Transverse colon (tissue), 4 donors: ENCODE results near the gene BHLHE23. TPM values are rescaled to one million over a fixed set of nuclear protein-coding genes. Genes with fewer than 3 reads are reported as not detected.

ENCODE experiments used
- DNase-seq: peaks from one replicate; pipeline ENCODE4 v3.0.0-alpha.2; 2019
- H3K27ac ChIP-seq, 4 donors: fragments of 200-600 bp; sonication (generic); 2 replicates each; pipeline ENCODE4 v1.5.1; 2016 to 2018; ENCODE audit warnings: inconsistent platforms in 4 of 4
- H3K27me3 ChIP-seq: fragments of 200-600 bp; sonication (generic); 2 replicates; pipeline ENCODE4 v1.5.1; 2017; ENCODE audit warnings: inconsistent platforms
- H3K36me3 ChIP-seq, 4 donors: fragments of 200-600 bp; sonication (generic); 2 replicates each; pipeline ENCODE4 v1.5.1; 2017 to 2019; ENCODE audit warnings: inconsistent platforms in 4 of 4
- H3K4me1 ChIP-seq, 4 donors: fragments of 200-600 bp; sonication (generic); 2 replicates each; pipeline ENCODE4 v1.5.1; 2017 to 2020; ENCODE audit warnings: inconsistent platforms in 4 of 4
- H3K4me3 ChIP-seq, 4 donors: fragments of 200-600 bp; sonication (generic); 1 replicate in 1 of 4; 2 replicates in 3 of 4; pipeline versions ENCODE4 v1.5.1 to v1.6.1; 2017 to 2019; ENCODE audit warnings: inconsistent platforms in 4 of 4
- H3K9me3 ChIP-seq, 2 donors: fragments of 200-600 bp; sonication (generic); 2 replicates each; pipeline ENCODE4 v1.5.1; 2017 to 2019; ENCODE audit warnings: inconsistent platforms in 2 of 2
- CTCF ChIP-seq, 5 experiments: fragments of 200-600 bp in 3 of 5; fragments of 450-650 bp in 2 of 5; sonication (generic) in 3 of 5; IDR thresholded peaks; 1 replicate in 2 of 5; 2 replicates in 3 of 5; pipeline ENCODE4 v1.5.1; 2016 to 2017; ENCODE audit warnings: antibody characterized with exemption in 5 of 5, inconsistent platforms in 3 of 5, mild to moderate bottlenecking in 2 of 5, moderate library complexity in 1 of 5
- EP300 ChIP-seq: sonication (generic); formaldehyde crosslinking; IDR thresholded peaks from one replicate; pipeline ENCODE4 v1.6.1; 2017; ENCODE audit warnings: antibody characterized with exemption, low read depth
- POLR2A ChIP-seq: fragments of 450-650 bp; IDR thresholded peaks from one replicate; pipeline ENCODE4 v1.6.1; 2016; ENCODE audit warnings: antibody characterized with exemption, mild to moderate bottlenecking, moderate library complexity
- POLR2AphosphoS5 ChIP-seq, 3 donors: sonication (generic); formaldehyde crosslinking; IDR thresholded peaks; one replicate each; pipeline ENCODE4 v1.6.1; 2016; ENCODE audit warnings: antibody characterized with exemption in 3 of 3
- WGBS, 2 donors: methylation state at CpG; one replicate each; pipeline ENCODE4 v1.1.5; 2018; ENCODE audit warnings: low coverage in 1 of 2; 5-methylcytosine and 5-hydroxymethylcytosine counted together
- in situ Hi-C, 4 donors: fragments of 200-750 bp; cut with MboI; loops; one replicate each; pipeline versions ENCODE4 v1.15.0 to v1.15.1; 2017; ENCODE audit warnings: low sequenced_read_pairs in 3 of 4, low pct_ligation_motif_present in 1 of 4, low pct_unique_long_range_greater_than_20kb in 1 of 4
- intact Hi-C: fragments of 100-400 bp; cut with DNase I; formaldehyde crosslinking; loops from one replicate; pipeline ENCODE4 v1.15.1; 2023; ENCODE audit warnings: low total_unique reads
- total RNA-seq, 4 donors: library from RNA; depleted of rRNA; stranded (reverse); fragments of >200 nt; gene quantifications; one replicate each; pipeline ENCODE4 v1.1.0, GENCODE V29; 2016

The BHLHE23 gene
- total RNA-seq, 4 donors from 2014 or later: not detected

GRCh38 chr20:63047946-63048345 is 41.2 kb upstream of the BHLHE23 start:
- Histone ChIP-seq H3K36me3 (no peaks in the 10 kb centered on the region), H3K4me1 (no peaks in the 10 kb centered on the region), H3K27ac (no peak overlapping the region), H3K4me3 (no peak overlapping the region), H3K27me3 (peaks cover 25% of the 10 kb centered on the region), H3K9me3 (no peaks in the 10 kb centered on the region)
- intact Hi-C loops (no loop called here), in situ Hi-C loops (no loop called here)
- WGBS, 2 donors: 84 to 96% methylated on average over 7 to 10 of the region's 10 CpGs
- no peak for DNase-seq
- TF ChIP-seq POLR2A: no peak
- TF ChIP-seq EP300: no peak
- no peak for TF ChIP-seq POLR2AphosphoS5 (IDR thresholded peaks at IDR 0.05)
- no peak for TF ChIP-seq CTCF (IDR thresholded peaks at IDR 0.05)

GRCh38 chr20:63047267-63047666 is 40.5 kb upstream of the BHLHE23 start:
- no peak overlapping the region for H3K4me3 ChIP-seq
- no peaks in the 10 kb centered on the region for H3K9me3 ChIP-seq
- no peak for TF ChIP-seq EP300
- TF ChIP-seq POLR2AphosphoS5 (IDR thresholded peaks at IDR 0.05): no peak
- TF ChIP-seq CTCF (IDR thresholded peaks at IDR 0.05): no peak
- no peak for TF ChIP-seq POLR2A
- H3K36me3 ChIP-seq: no peaks in the 10 kb centered on the region
- WGBS, 2 donors: 86 to 89% methylated on average over 4 to 10 of the region's 10 CpGs
- peaks cover 27% of the 10 kb centered on the region for H3K27me3 ChIP-seq
- intact Hi-C loops: no loop called here
- no peak overlapping the region for H3K27ac ChIP-seq
- in situ Hi-C loops: no loop called here
- DNase-seq: no peak
- no peaks in the 10 kb centered on the region for H3K4me1 ChIP-seq

DNA sequence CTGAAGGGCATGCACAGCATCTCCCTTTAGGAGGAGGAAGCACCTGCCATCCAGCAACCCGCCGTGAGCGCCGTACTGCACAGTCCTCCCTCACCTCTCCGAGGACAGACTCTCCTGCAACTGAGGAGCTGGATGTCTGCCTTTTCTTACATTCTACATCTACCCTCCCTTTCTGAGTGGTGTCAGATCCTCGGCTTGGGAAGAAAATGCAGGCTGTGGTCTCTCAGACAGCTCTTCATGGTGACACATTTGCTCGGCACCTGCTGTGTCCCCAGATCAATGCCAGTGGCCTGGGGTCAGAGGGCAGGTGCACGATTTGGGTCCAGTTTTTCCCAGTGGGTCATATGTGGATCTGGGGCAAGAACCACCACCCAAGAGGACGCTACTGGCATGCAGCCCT is 40.1 kb upstream of the BHLHE23 start:
- Histone ChIP-seq H3K9me3 (no peaks in the 10 kb centered on the region), H3K27ac (no peak overlapping the region), H3K4me1 (no peaks in the 10 kb centered on the region), H3K4me3 (no peak overlapping the region), H3K36me3 (no peaks in the 10 kb centered on the region), H3K27me3 (peaks cover 28% of the 10 kb centered on the region)
- DNase-seq: no peak
- intact Hi-C loops: no loop called here
- TF ChIP-seq CTCF (IDR thresholded peaks at IDR 0.05) (no peak), POLR2AphosphoS5 (IDR thresholded peaks at IDR 0.05) (no peak), POLR2A (no peak), EP300 (no peak)
- in situ Hi-C loops: no loop called here
- 73% methylated on average over 8 to 9 of the region's 9 CpGs for WGBS, 2 donors

DNA sequence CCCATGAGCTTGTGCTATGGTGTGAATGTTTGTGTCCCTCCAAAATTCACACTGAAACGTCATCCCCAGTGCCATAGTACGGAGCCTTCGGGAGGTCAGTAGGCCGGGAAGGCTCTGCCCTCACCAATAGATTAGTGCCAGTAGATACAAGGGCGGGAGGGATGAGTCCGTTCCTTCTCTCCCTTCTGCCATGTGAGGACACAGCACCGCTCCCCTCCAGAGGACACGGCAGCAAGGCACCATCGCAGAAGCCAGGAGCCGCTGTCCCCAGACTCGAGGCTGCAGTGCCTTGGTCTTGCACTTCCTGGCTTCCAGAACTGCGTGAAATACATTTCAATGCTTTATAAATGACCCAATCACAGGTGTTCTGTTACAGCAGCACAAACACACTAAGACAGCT is 39.2 kb upstream of the BHLHE23 start:
- DNase-seq: no peak
- Histone ChIP-seq H3K4me1 (no peaks in the 10 kb centered on the region), H3K27ac (no peak overlapping the region), H3K9me3 (no peaks in the 10 kb centered on the region), H3K4me3 (no peak overlapping the region), H3K36me3 (no peaks in the 10 kb centered on the region), H3K27me3 (peaks cover 29% of the 10 kb centered on the region)
- in situ Hi-C loops: no loop called here
- TF ChIP-seq EP300: no peak
- no peak for TF ChIP-seq POLR2A
- TF ChIP-seq POLR2AphosphoS5 (IDR thresholded peaks at IDR 0.05): no peak
- TF ChIP-seq CTCF (IDR thresholded peaks at IDR 0.05): no peak
- intact Hi-C loops: no loop called here
- 73% methylated on average over 12 of the region's 12 CpGs; no CpG with 5 or more reads in 1 of the 2 donors for WGBS, 2 donors
